ENCODE results near the gene SLC41A2. TPM values are rescaled to one million over a fixed set of nuclear protein-coding genes. Genes with fewer than 3 reads are reported as not detected.

The SLC41A2 gene, protein sequence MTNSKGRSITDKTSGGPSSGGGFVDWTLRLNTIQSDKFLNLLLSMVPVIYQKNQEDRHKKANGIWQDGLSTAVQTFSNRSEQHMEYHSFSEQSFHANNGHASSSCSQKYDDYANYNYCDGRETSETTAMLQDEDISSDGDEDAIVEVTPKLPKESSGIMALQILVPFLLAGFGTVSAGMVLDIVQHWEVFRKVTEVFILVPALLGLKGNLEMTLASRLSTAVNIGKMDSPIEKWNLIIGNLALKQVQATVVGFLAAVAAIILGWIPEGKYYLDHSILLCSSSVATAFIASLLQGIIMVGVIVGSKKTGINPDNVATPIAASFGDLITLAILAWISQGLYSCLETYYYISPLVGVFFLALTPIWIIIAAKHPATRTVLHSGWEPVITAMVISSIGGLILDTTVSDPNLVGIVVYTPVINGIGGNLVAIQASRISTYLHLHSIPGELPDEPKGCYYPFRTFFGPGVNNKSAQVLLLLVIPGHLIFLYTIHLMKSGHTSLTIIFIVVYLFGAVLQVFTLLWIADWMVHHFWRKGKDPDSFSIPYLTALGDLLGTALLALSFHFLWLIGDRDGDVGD
- polyA plus RNA-seq (2013, experiment 1 of 2): 11.9 TPM
- polyA plus RNA-seq (2013, experiment 2 of 2): 12.1 TPM

DNA sequence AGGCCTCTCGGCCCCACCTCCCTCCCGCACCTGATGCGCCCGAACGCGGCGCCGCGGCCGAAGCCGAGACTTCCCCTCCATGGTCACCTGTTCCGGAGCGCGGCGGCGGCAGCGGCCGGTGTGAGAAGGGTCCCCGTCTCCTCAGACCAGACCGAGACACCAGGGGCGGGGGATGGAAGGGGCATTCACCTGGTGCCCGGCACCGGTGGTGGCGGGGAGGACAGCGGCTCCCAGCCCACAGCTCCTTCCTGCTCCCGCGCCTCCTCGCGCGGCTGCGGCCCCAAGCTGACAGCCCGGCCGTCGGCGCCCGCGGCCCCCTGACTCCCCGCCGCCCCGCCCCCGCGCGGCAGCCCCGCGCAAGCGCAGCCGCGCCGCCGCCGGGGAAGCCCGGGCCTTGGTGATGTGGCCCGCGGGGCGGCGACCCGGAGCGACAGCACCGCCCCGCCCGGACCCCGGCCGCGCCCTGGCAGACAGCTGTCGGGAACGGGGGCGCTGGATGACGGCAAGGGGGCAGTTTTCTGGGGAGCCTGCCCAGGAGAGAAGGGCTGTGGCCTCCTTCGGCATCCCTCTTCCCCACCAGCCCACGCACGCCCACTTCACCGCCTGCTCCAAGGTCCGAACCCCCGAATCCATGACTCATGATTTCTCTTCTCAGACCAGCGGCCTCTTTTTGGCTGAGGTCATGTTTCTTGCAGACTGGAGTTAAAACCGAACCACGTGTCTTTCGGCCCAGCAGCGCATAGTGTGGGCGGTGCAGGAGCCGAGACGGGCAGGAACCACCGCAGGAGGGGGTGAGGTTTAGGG lies at the start of gene SLC41A2:
Gene SLC41A2 (minus strand): TSS at position 290 of the 804 bp plus-strand sequence. CDS start 29,763 bp downstream, outside the sequence.
- Histone ChIP-seq H3K27me3 (ENCODE audit: control insufficient read depth in 1 of 2, insufficient read depth in 1 of 2, low read length in 2 of 2) (no peaks in the 10 kb centered on the region), H2BK12ac (ENCODE audit: low read length in 2 of 2) (peak within 1 kb of the TSS; percentile 4 to 28), H3K14ac (ENCODE audit: low read length in 2 of 2) (peak within 1 kb of the TSS in 1 of 2 experiments; percentile 89), H4K8ac (ENCODE audit: low read length) (peak within 1 kb of the TSS; percentile 94), H3K9me3 (ENCODE audit: control insufficient read depth, low read length) (no peaks in the 10 kb centered on the region), H2AK5ac (ENCODE audit: low read length, severe bottlenecking) (no peak within 1 kb of the TSS), H2BK5ac (ENCODE audit: low read depth, low read length, poor library complexity, severe bottlenecking) (peak within 1 kb of the TSS; percentile 83), H4K91ac (ENCODE audit: low read length) (peak within 1 kb of the TSS; percentile 97), H3K23ac (ENCODE audit: low read length in 2 of 2) (peak within 1 kb of the TSS in 1 of 2 experiments; percentile 32), H2BK120ac (ENCODE audit: low read depth, low read length) (peak within 1 kb of the TSS; percentile 92), H3K4me2 (ENCODE audit: low read length, poor library complexity, severe bottlenecking) (peak within 1 kb of the TSS; percentile 75), H3K18ac (ENCODE audit: low read depth in 1 of 2, low read length in 2 of 2) (peak within 1 kb of the TSS; percentile 97 to 98), H3K9ac (ENCODE audit: low read length) (peak within 1 kb of the TSS; percentile 93), H3K4ac (ENCODE audit: low read depth in 1 of 2, low read length in 2 of 2) (peak within 1 kb of the TSS; percentile 77 to 89), H2BK15ac (ENCODE audit: low read depth, poor library complexity, severe bottlenecking) (peak within 1 kb of the TSS; percentile 94), H3K4me3 (ENCODE audit: insufficient read depth in 1 of 2, low read depth in 1 of 2, low read length in 2 of 2) (peak within 1 kb of the TSS; percentile 79 to 83), H3K36me3 (ENCODE audit: control insufficient read depth in 1 of 2, insufficient read depth in 2 of 2, low read depth in 1 of 2, low read length in 2 of 2) (no peaks in the 10 kb centered on the region), H2AFZ (ENCODE audit: low read depth, low read length) (peak within 1 kb of the TSS; percentile 91), H3K4me1 (ENCODE audit: control insufficient read depth, insufficient read depth, low read depth, low read length) (peaks cover 6% of the 10 kb centered on the region), H3K79me1 (replicated peaks; ENCODE audit: low read length, poor library complexity, severe bottlenecking) (peaks cover 5% of the 10 kb centered on the region), H3K27ac (ENCODE audit: low read length, poor library complexity, severe bottlenecking) (peak within 1 kb of the TSS; percentile 84)
- DNase-seq: peak; percentile 96
- 1% methylated on average over 70 of the region's 83 CpGs for WGBS

DNA sequence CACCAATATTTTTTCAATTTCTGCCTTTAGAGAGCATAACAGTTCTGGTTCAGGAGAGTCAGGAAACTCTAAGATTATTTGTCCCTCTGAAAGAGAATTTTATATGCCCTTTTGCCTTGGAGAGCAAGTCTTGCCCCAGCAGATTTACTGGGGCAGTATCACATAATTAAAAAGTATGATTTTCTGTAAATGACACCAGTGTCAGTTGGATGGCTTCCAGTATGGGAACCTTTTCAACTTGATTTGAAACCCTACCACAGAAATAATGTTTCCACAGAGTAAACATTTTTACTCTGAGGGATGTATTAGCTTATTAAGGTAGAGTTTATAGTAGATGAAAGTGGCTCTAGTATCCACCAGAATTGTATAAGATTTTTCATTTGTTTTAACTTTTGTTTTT lies 43.4 kb upstream of the SLC41A2 start:
- no peak overlapping the region for H2BK12ac ChIP-seq (ENCODE audit: low read length in 2 of 2)
- no peak for DNase-seq

GRCh38 chr12:104999347-104999685 lies 41.2 kb upstream of the SLC41A2 start:
- no peak overlapping the region for H2BK120ac ChIP-seq (ENCODE audit: low read depth, low read length)

More for the DNA sequence above, 43.4 kb upstream of the SLC41A2 start:
- no peak overlapping the region for H3K9ac ChIP-seq (ENCODE audit: low read length)
- no peak overlapping the region for H2BK5ac ChIP-seq (ENCODE audit: low read depth, low read length, poor library complexity, severe bottlenecking)
- H3K4me1 ChIP-seq (ENCODE audit: control insufficient read depth, insufficient read depth, low read depth, low read length): peaks cover 8% of the 10 kb centered on the region
- no peak overlapping the region for H3K4me2 ChIP-seq (ENCODE audit: low read length, poor library complexity, severe bottlenecking)
- no peak overlapping the region for H3K23ac ChIP-seq (ENCODE audit: low read length in 2 of 2)
- no peak overlapping the region for H2AK5ac ChIP-seq (ENCODE audit: low read length, severe bottlenecking)
- H3K4me3 ChIP-seq (ENCODE audit: insufficient read depth in 1 of 2, low read depth in 1 of 2, low read length in 2 of 2): no peak overlapping the region
- H3K27me3 ChIP-seq (ENCODE audit: control insufficient read depth in 1 of 2, insufficient read depth in 1 of 2, low read length in 2 of 2): no peaks in the 10 kb centered on the region
- peaks cover 18% of the 10 kb centered on the region for H3K79me1 ChIP-seq (replicated peaks; ENCODE audit: low read length, poor library complexity, severe bottlenecking)
- no peak overlapping the region for H2BK15ac ChIP-seq (ENCODE audit: low read depth, poor library complexity, severe bottlenecking)
- H3K36me3 ChIP-seq (ENCODE audit: control insufficient read depth in 1 of 2, insufficient read depth in 2 of 2, low read depth in 1 of 2, low read length in 2 of 2): peaks cover 16 to 91% of the 10 kb centered on the region in 2 experiments
- no peak overlapping the region for H4K8ac ChIP-seq (ENCODE audit: low read length)
- no peak overlapping the region for H3K4ac ChIP-seq (ENCODE audit: low read depth in 1 of 2, low read length in 2 of 2)
- no peak overlapping the region for H3K18ac ChIP-seq (ENCODE audit: low read depth in 1 of 2, low read length in 2 of 2)
- H4K91ac ChIP-seq (ENCODE audit: low read length): no peak overlapping the region
- H3K27ac ChIP-seq (ENCODE audit: low read length, poor library complexity, severe bottlenecking): no peak overlapping the region
- H2BK120ac ChIP-seq (ENCODE audit: low read depth, low read length): no peak overlapping the region
- H3K9me3 ChIP-seq (ENCODE audit: control insufficient read depth, low read length): no peaks in the 10 kb centered on the region
- H2AFZ ChIP-seq (ENCODE audit: low read depth, low read length): no peak overlapping the region
- no peak overlapping the region for H3K14ac ChIP-seq (ENCODE audit: low read length in 2 of 2)

More at GRCh38 chr12:104999347-104999685, 41.2 kb upstream of the SLC41A2 start:
- Histone ChIP-seq H2BK15ac (ENCODE audit: low read depth, poor library complexity, severe bottlenecking) (no peak overlapping the region), H3K4me3 (ENCODE audit: insufficient read depth in 1 of 2, low read depth in 1 of 2, low read length in 2 of 2) (no peak overlapping the region), H3K4me1 (ENCODE audit: control insufficient read depth, insufficient read depth, low read depth, low read length) (peaks cover 8% of the 10 kb centered on the region), H3K4me2 (ENCODE audit: low read length, poor library complexity, severe bottlenecking) (no peak overlapping the region), H3K79me1 (replicated peaks; ENCODE audit: low read length, poor library complexity, severe bottlenecking) (peaks cover 16% of the 10 kb centered on the region), H3K27ac (ENCODE audit: low read length, poor library complexity, severe bottlenecking) (no peak overlapping the region), H2BK12ac (ENCODE audit: low read length in 2 of 2) (no peak overlapping the region), H3K23ac (ENCODE audit: low read length in 2 of 2) (no peak overlapping the region), H3K18ac (ENCODE audit: low read depth in 1 of 2, low read length in 2 of 2) (no peak overlapping the region), H2AK5ac (ENCODE audit: low read length, severe bottlenecking) (no peak overlapping the region), H4K91ac (ENCODE audit: low read length) (no peak overlapping the region), H2BK5ac (ENCODE audit: low read depth, low read length, poor library complexity, severe bottlenecking) (no peak overlapping the region), H4K8ac (ENCODE audit: low read length) (no peak overlapping the region), H3K14ac (ENCODE audit: low read length in 2 of 2) (no peak overlapping the region), H2AFZ (ENCODE audit: low read depth, low read length) (no peak overlapping the region), H3K36me3 (ENCODE audit: control insufficient read depth in 1 of 2, insufficient read depth in 2 of 2, low read depth in 1 of 2, low read length in 2 of 2) (peaks cover 16 to 91% of the 10 kb centered on the region in 2 experiments), H3K4ac (ENCODE audit: low read depth in 1 of 2, low read length in 2 of 2) (no peak overlapping the region), H3K9ac (ENCODE audit: low read length) (no peak overlapping the region), H3K27me3 (ENCODE audit: control insufficient read depth in 1 of 2, insufficient read depth in 1 of 2, low read length in 2 of 2) (no peaks in the 10 kb centered on the region), H3K9me3 (ENCODE audit: control insufficient read depth, low read length) (no peaks in the 10 kb centered on the region)
- no peak for DNase-seq
- WGBS: 79% methylated on average over 7 of the region's 7 CpGs

Measured in mesenchymal stem cell (in vitro differentiated cells and primary cell).